DMS153 (cell line): ENCODE results near the gene SUCO.
A peak's percentile ranks its signal among the peaks of the same experiment; 100 is the strongest.

ENCODE experiments used
- DNase-seq: peaks from one replicate; lab custom pipeline; 2025; lab: John Stamatoyannopoulos, UW

The SUCO gene

DNA sequence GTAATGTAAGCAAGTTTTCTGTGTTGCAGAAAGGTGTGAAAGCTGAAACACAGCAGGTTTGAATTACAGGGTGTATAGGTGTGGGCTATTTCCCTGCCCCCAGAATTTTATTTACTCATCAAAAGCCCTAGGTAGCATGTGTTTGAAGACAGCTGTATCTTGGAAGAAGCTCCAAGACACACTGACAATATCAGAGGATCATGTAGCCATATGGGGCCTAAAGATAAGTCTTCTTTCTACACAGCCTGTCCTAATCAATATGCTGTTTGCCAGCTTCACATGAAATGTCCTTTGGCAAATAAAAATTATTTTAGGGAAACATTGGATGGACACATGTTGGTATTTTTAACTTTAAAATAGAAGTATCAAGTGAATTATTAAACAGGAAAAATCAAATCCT lies 17.5 kb upstream of the SUCO start:
- DNase-seq, result no peak

DNA sequence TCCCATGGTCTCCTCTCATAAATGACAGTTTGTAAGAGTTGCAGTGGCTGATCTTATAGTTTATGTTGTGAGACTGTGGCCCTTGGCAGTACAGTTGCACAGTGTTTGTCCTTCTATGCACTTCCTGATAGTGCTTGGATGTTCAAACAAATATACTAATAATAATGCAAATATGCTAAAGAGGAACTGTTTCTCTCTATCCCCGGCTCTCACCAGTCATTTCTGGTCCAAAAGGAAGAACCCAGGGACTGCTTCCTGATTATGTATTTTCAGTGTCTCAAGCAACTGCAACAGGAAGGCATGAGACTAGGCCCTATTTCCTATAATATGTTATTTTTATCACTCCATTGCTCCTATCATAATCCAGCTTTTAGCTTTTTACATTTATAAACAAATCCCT lies 17.0 kb upstream of the SUCO start:
- no peak for DNase-seq

DNA sequence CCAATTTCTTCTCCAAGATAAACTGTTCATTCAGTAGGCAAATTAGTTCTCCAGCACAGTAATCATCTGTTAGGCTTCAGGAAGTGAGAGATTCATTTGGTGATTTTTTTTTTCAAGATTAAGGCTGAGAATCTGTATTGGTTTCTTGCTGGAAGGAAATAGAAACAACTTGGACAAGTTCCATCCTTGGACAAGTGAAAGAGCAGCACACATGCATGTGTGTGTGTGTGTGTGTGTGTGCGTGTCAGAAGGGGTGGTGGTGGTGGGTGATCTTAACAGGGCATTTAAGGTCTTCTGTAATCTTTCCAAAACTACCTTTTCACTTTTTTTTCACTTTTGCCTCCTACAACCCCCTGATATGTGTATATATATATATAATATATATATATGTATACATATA lies 15.9 kb upstream of the SUCO start:
- DNase-seq, result no peak

DNA sequence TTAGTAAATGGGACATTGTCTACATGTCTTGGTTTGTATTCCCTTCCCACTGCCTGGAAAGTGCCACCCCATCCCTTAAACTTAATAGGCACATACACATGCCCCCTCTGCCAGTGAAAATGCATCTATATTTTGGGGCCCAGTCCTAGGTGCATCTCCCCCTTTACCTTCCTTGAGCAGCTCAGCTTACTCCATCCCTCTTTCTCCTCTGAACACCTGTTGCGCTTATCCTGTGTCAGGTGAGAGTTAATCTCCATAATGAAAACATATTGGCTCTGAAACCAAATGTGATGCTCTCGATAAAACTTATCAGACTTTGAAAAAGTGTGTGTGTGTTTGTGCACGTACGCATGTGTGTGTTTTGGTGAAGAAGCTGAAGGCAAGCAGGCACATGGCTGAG lies 15.4 kb upstream of the SUCO start:
- no peak for DNase-seq

DNA sequence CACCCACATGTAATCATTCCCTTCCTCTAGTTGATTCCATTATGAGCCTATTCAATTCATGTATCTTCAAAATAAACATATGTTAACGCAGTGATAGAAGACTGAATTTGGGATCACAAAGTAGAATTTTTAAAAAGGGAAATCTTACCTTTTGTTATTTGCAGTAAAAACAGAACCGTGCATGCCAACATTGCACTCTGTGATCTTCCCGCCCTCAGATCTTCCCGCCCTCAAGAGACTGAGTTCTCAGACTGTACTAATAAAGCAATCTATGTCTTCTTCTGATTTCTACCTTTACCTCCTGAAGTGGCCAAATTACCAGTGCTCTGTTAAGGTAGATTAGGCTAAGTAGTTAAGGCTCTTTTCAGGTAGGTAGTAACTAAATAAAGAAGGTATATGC lies 3.6 kb upstream of the SUCO start:
- DNase-seq, result no peak

DNA sequence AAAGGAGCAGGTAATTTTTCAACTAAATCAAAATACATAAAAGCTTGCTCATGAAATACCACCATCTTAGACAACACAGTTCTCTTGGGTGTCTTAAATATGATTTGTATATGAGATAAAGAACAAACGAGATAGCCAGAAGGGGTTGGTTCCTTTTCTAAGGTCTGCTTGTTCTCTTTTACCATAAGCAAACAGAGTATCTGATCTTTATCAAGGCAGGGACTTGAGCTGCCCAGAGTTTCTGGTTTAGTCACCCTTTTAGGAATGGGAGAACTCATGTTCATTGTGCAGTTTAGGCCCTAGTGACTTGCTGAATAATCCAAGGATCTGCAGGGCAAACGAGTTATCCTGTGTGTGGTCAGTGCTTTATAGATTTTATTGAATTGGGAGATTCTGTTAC lies 3.0 kb upstream of the SUCO start:
- no peak for DNase-seq

DNA sequence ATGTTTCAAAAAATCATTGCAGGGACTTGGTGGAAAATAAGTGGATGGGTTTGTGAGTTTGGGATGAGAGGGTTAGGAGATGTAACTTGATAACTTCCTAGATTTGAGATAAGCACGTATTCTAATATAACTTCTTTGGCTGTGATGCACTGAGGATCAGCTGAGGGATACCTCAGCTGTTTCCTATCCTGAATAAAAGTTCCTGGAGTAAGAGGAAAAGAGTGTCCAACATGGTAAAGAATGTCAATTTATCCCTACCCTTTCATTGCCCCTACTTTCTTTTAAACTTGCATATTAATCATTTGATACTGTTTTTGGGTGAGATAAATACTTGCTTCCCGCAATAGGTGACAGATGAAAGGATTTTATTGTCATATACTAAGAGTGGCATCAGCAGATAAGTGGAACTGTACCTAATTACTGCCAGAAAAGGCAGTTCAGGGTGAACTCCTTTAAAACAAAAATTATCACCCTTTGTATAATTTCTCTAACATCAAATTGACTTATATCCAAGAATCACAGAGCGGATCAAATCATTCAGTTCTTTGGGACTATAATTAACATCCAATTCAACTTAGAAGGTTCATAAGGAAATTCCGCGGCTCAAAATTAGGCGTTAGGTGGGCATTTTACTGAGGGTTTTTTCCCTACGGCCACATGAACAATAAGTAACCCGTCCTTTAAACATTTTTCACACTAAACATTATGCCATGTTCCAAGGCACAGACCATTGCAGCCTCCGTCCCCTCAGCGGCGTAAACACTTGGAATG lies 1.4 kb upstream of the SUCO start:
- no peak for DNase-seq

DNA sequence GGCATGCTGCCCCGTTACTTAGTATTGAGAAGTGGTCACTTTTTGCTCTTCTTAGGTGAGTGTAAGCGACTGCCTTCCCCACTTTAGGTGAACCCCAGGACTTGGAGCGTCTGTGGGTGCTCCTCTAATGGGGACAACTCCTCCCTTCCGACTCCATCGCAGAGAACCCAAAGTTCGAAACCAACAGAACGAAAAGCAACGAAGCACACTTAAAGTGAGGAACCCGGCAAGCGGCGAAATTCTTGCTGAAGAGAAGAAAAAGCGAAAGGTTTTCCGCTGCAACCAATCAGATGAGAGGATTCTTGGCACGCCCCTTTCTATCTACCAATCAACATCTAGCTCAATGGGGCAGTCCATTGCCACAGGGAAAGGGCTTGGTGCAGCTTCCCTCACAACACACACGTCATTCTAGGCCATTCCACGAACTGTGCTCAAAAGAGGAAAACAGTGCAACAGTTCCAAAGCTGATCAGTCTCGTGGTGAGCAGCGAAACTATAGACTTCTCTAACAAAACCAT lies 709 bp upstream of the SUCO start:
- DNase-seq, result peak; percentile 97

DNA sequence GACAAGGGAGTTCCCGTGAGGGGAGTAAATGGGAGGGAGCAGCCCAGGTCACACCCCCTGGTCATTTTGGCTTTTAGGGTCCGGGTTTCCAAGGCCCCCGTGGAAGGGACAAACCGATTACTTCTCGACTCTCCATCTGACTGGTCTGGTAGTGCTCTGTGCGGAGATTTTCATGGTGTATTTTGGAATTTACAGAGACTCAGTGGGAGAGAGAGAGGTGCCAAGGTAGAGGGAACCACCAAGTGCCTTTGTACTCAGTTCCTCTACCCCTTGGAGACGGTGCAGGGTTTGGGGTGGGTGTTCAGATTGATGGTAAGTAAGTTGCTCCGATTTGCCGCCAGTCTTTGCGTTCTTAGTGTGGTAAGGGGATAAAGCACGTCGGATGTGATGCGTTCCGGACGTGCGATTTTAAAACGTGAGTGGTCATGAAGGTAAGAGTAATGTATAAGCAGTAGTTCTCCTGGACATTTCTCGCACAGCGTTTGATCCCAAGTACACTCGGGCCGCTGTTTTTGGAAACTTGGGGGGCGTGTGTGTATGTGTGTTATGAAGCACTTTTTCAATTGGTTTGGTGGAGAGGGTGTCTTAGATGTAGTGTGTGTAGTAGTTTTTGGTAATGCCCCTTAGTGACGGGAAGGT lies 682 bp downstream of the SUCO start:
- DNase-seq, result peak; percentile 17

DNA sequence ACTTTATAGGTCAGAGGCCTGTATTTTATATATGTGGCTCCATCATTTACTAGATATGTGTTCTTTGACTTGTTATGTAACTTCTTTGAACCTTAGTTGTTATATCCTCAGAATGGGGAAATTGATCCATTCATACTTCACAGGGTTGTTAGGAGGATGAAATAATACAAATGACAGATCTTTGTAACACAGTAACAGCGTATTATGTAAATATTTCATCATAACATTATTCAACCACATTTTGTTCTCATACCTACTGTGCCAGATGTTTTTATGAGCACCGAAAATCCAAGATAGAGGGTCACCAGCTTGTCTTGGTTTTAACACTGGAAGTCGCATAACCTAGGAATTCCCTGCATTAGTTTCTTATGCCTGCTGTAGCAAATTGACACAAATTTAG lies 3.3 kb downstream of the SUCO start:
- no peak for DNase-seq

DNA sequence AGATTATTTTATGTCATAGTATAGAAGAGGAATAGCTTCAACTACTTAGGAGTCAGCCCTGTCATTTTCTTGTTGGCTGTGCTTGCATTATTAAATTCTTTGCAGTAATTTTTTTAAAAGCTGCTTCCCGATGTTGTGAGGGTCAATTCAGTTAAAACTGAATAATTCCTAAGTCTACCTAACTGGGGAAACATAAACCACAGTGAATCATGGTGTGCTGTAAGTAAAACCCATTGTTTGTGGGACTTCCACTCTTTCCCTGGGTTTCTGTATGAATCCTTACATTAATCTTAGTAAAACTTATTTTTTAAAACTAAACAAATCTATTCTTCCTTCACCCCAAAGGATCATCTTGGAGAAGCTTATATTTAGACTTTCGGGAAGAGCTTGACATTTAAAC lies 4.4 kb downstream of the SUCO start:
- DNase-seq, result no peak

DNA sequence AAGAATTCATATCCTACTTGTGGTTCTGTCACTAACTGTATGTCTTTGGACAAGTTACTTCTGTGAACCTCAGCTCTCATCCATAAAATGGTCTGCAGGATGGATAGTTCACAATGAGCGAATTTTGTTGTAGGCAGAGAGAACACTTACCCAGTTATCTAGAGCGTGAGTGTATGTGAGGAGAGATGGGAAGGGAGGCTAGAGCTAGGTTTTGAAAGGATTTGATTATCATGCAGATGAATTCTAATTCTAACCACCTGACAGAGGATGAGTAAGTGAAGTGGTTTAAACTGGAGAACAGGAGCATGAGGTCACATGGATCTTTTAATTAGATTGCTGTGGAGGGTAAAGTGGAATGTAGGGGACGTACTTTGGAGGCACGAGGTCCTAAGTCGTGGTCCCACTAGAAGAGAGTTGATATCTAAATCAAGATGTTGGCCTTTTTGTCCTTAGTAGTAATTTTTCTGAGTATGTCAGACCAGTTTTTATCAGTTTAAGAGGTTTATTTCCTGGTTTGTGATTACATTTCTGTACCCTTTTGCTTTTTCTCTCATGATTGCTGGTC lies 5.0 kb downstream of the SUCO start:
- DNase-seq, result no peak

DNA sequence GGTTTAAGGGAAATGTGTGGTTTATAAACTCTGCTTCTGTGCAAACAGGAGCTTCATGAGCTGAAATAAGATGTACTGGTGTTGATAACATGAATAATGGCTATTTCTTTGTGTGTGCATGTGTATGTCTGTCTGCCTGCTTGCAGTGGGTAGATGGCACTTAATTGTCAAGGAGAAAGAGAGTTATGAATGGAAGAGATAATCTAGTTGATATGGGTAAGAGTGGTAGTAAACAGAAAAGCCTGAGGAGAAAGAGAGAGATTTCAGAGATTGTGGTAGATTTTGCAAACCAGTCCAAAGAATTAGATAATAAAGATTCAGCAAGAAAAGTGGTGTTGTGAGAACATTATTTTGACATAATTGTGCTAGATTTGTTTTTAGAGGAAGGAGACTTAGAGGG lies 7.7 kb downstream of the SUCO start:
- DNase-seq, result no peak

DNA sequence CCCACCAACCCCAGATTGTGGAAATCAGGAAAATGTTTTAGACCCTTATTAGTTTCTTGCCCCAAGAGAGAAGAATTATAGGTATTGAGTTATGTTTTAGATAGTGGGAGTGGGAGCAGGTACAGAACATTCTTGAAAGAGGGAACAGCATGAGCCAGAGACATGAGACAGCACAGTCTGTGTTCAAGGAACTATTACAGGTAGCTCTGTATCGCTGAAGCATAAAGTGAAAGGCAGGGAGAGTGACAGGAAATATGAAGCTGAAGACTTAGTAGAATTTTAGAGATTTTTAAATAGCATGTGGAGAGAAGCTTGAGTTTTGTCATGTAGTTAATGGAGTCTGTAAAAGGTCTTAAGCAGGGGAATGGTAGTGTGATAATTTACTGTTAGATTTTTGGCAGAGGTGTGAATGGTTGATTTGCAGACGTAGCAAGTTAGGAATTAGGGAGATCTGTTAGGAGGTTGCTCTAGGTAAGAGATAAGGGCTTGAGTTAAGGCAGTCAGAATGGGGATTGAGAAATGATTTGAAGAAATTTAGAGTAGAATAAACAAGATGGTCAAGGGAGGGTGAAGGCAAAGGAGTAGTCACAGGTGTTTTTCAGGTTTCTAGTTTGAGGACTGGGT lies 11.6 kb downstream of the SUCO start:
- no peak for DNase-seq

DNA sequence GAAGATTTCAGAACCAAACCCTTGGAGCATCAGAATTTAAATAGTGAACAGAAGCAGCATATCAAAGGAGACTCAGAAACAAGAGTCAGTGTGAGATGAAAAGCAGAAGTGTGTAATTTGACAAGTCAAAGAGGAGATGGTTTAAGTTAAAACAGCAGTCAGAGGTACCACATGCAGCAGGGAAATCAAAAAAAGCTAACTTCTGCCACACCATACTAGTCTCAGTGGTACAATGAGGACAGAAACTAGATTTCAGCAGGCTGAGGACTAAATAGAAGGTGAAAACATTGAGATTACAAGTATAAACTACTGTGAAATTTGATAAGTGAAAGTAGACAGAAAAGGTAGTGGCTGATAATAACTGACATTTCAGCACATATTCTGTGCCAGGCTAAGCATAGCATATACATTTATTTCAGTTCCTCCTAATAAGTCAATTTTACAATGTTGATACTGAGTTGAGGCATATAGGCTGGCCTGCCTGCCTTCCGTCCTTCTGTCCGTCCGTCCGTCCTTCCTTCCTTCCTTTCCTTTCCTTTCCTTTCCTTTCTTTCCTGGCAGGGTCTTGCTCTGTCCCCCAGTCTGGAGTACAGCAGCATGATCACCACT lies 12.6 kb downstream of the SUCO start:
- DNase-seq, result no peak

DNA sequence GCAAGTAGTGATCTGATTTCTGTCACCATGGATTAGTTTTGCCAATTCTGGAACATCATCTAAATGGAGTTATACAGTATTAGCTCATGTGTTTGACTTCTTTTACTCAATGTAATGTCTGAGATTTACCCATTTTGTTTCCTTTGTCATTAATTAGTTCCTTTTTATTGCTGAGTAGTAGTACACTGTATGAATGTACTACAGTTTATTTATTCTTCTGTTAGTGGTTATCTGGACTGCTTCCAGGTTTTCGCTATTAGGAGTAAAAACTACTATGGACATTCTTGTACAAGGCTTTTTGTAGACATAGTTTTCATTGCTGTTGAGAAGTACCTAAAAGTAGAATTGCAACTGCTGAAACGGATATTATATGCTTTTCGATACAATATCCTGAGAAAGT lies 14.1 kb downstream of the SUCO start:
- DNase-seq, result peak; percentile 9

DNA sequence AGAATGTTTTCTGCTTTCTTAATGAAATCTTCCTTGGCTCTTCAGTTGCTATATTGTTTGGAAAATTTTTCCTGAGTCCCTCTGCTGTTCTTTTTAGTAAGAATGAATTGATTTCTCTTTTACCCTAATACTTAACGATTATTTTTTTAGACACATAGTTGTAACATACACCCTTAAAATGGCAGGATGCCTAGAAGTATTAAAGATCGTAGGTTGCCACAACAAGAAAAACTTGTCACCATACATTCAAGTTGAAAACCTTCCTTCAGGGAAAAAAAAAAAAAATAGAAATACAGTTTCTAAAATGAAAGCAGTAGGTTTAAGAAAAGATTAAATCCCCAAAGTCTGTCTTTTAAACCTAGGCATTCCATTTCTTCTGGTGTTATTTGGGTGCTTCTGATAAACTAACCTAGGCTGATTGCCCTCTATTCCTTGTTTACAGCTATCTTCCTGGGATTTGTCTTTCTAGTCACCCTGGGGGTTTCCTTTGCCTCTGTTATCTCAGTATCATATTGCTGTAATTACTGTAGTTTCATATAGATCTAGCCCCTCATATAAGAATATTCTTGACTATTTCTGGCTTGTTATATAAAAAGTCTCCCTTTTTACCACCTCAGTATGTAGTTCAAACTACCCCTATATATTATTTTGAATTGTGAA lies 16.8 kb downstream of the SUCO start:
- no peak for DNase-seq

DNA sequence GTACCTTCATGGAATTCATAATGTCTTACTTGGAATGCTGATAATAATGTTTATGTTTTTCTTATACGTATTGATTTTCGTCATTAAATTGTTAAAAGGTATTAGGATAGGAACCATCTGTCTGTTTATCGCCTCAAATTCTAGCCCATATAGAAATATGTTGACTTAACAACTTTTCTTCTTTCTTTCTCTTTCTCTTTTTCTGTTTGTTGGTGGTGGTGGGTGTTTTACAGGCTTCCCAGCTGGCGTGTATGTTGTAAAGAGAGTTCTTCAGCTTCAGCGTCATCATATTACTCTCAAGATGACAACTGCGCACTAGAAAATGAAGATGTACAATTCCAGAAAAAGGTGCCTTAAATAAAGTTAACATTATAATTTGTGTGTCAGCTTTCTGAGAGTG lies 18.3 kb downstream of the SUCO start:
- DNase-seq, result no peak

DNA sequence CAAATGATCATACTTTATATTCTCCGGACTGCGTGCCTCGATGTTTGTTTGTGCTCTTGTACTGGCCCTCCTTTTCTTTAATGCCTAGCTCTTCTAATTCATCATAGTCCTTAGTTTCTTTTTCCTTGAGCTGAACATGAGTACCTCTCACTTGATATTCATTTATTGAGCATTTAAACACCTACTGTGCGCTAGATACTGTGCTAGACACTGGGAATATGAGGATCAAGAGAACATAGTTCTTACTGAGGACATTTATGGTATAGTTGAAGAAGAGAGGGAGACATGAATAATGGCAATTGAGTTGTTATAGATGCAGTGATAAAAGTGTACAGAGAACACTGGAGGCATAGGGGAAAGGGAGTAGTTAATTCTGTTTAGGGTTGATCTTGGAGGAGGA lies 22.0 kb downstream of the SUCO start:
- DNase-seq, result no peak

DNA sequence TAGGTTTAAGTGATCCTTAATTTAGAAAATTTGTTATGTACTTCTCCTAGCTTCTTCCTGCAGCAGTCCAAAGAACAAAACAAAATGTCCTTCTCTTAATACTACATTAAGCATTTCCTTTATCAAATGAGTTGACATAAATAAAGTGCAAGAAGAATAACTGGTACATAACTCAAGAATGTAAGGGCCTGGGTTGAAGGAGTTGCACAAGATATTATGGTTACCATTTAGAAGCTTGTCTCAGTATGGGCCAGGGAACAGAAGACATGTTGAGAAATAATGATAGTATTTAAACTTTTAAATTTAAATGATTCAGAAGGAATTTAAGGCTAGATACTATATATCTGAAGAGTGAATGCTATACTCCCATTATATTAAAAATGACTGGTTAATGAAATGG lies 23.5 kb downstream of the SUCO start:
- no peak for DNase-seq

DNA sequence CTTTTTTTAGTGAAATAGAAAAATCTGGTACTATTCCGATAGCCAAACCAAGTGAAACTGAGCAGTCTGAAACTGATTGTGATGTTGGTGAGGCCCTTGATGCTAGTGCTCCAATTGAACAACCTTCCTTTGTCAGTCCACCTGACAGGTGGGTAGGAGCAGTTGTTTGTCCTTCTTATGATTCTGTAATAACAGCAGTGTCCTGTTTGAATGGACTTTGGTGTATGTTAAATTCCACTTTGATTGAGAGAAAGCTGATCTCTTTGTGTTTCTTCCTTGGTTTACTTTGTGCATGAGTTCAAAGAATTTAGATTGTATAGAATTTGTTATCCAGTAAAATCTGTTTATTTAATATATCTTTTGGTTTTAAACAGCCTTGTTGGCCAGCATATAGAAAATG lies 24.3 kb downstream of the SUCO start:
- no peak for DNase-seq

DNA sequence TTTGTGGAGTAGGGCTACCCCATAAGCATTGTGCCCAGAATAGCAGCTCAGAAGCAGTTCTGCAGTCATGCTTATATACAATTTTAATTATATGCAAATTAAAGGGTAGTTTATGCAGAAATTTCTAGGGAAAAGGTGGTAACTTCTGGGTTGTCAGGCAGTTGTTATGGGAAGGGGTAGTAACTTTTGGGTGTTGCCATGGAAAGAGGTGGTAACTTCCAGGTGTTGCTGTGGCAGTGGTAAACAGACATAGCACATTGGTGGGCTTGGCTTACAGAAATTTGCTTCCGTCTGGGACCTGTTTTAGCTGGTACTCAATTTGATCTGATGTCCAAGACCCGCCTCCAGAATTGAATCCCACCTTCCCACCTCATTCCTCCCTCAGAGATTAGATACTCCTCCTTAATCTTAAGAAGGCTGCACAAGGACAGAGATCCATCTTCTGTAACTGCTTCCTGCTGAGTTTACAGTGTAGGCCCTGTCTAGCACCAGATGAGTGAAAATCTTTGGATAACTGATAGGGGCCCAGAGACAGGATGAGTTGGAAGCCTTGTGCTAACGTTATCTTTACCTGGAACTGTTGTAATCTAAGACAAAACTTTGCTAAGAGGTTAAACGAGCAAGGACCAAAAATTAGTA lies 26.7 kb downstream of the SUCO start:
- DNase-seq, result no peak
